Subcutaneous adipose tissue (tissue), 4 donors: ENCODE results near the gene NCOA1. TPM values are rescaled to one million over a fixed set of nuclear protein-coding genes. Genes with fewer than 3 reads are reported as not detected.

Experiments used
- total RNA-seq, 4 donors: library from RNA; depleted of rRNA; stranded (reverse); fragments of >200 nt; gene quantifications; one replicate each; pipeline ENCODE4 v1.1.0, GENCODE V29; 2016
- TF ChIP-seq, protein P1 (sequence below): fragments of 450-650 bp; IDR thresholded peaks from one replicate; pipeline ENCODE4 v1.5.1; 2016; ENCODE audit warnings: low read depth, mild to moderate bottlenecking, control low read depth, antibody characterized with exemption, moderate library complexity

NCOA1 gene
- total RNA-seq, 4 donors from 2014 or later: 48.2 to 84.6 (median 53.1) TPM

GRCh38 chr2:24787532-24787931, 296.5 kb downstream of the NCOA1 start:
- TF ChIP-seq, protein P1, sequence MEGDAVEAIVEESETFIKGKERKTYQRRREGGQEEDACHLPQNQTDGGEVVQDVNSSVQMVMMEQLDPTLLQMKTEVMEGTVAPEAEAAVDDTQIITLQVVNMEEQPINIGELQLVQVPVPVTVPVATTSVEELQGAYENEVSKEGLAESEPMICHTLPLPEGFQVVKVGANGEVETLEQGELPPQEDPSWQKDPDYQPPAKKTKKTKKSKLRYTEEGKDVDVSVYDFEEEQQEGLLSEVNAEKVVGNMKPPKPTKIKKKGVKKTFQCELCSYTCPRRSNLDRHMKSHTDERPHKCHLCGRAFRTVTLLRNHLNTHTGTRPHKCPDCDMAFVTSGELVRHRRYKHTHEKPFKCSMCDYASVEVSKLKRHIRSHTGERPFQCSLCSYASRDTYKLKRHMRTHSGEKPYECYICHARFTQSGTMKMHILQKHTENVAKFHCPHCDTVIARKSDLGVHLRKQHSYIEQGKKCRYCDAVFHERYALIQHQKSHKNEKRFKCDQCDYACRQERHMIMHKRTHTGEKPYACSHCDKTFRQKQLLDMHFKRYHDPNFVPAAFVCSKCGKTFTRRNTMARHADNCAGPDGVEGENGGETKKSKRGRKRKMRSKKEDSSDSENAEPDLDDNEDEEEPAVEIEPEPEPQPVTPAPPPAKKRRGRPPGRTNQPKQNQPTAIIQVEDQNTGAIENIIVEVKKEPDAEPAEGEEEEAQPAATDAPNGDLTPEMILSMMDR: no peak

- TF ChIP-seq, protein P1: no peak
Observed at GRCh38 chr2:24788816-24789215, 297.8 kb downstream of the NCOA1 start.

DNA sequence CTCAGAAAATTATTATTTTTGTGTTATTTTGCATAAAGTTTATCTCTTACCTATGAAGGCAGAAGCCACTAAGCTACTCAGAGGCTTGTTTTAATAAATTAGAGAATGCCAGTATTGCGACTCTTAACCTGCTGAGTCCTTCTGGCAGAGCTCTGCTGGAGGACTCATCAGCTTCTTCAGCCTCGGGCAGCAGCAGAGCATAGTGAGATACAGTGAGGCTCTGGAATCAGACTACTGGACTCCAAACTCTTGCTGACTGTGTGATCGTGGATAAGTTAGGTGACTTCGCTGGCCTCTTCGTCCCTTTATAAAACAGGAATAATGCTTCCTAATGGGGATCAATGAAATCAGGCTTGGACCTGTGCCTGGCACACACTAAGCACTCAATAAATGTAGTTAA, 300.4 kb downstream of the NCOA1 start:
- TF ChIP-seq, protein P1: no peak

DNA sequence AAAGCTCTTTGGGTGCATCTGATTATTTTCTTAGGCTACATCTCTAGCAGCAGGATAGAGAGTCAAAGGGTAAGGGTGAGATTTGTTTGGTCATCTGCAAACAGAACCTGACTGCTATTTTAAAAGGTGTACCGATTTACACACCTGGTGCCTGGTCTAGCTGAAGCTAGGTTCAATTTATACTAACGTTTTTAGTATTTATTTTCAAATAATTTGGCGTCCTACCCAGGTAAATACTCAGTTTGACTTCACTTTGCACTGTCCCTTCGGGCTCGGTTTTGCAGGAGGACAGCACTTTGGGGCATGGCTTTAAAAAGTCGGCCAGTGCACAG, 301.5 kb downstream of the NCOA1 start:
- TF ChIP-seq, protein P1: no peak

DNA sequence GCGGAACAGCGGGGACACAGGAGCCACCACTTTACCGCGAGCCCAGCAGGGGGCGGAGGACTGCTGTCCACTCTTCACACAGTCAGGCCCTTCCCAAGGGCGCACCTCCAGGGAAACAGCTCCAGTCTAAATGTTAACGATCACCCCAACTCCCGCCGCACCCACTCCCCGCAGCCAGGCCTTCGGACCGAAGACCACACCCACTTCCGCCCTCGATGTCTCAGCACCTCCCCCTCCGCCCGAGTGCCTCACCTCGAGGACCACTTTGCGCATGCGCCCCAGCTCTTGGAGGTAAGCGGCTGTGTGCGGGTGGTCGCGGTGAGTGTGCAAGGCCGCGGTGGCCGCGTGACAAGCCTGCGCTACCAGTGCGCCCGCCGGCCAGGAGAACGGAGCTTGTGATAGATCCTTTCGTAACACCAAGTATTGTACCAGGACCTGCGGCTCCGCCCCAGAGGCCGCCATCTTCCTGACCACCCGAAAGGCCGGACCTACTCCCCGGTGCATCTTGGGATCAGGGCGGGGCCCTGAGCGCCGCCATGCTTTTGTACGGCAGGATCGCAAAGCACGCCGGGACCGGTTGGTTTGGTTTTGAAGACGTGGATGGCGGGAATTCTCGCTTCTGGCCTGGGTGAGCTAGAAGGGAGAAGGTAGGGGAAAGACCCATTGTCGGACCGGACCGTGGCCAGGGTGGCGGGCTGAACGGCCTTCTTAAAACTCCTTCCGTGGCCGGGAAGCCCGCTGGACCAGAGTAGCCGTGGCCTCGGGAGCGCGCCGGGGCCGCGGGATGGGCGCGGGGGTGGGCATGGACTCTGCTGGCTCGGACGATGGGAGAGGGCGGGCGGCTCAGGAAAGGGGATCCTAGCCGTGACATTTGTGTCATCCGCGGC, 302.1 kb downstream of the NCOA1 start, which contains the start of the genes CENPO and PTRHD1:
CENPO (plus strand) TSS at position 552 of the 887 bp plus-strand sequence. CDS start 495 bp downstream, outside the sequence.
PTRHD1 (minus strand) TSS at position 518 of the 887 bp plus-strand sequence; CDS start at position 504, 14 bp downstream.
- TF ChIP-seq, protein P1: no peak

GRCh38 chr2:24793761-24794435, 302.8 kb downstream of the NCOA1 start:
- TF ChIP-seq, protein P1: no peak

- TF ChIP-seq, protein P1: no peak
Observed at GRCh38 chr2:24797644-24798043, 306.6 kb downstream of the NCOA1 start.
